Kidney (tissue), 22 donors: ENCODE data around the gene NQO1. TPM values are rescaled to one million over a fixed set of nuclear protein-coding genes. Genes with fewer than 3 reads are reported as not detected.

Experiments
- DNase-seq, 5 donors: peaks; one replicate each; pipeline ENCODE4 v3.0.0-alpha.2; 2013 to 2020
- FAIRE-seq: peaks from 2 replicates; lab custom pipeline; 2012; peaks lifted over from hg19 to GRCh38; lab: Jason Lieb, UNC
- H3K27ac ChIP-seq, 2 donors: one replicate each; pipeline ENCODE4 v1.7.0; 2013; ENCODE audit warnings: low read depth in 2 of 2, low read length in 2 of 2, inconsistent platforms in 1 of 2
- H3K27me3 ChIP-seq: one replicate; pipeline ENCODE4 v1.7.1; 2013; ENCODE audit warnings: low read length, inconsistent platforms; ENCODE audit not compliant: control insufficient read depth, insufficient read depth
- H3K36me3 ChIP-seq, 3 donors: one replicate each; pipeline versions ENCODE4 v1.7.0 to v1.7.1; 2013; ENCODE audit warnings: low read length in 3 of 3, control low read depth in 1 of 3, inconsistent platforms in 1 of 3; ENCODE audit not compliant: insufficient read depth in 3 of 3, control insufficient read depth in 2 of 3
- H3K4me1 ChIP-seq, 3 donors: one replicate each; pipeline versions ENCODE4 v1.7.0 to v1.7.1; 2013; ENCODE audit warnings: low read length in 3 of 3, inconsistent platforms in 1 of 3, low read depth in 1 of 3; ENCODE audit not compliant: control insufficient read depth in 2 of 3, insufficient read depth in 2 of 3
- H3K4me3 ChIP-seq, 3 donors: one replicate each; pipeline versions ENCODE4 v1.7.0 to v1.8.1; 2013; ENCODE audit warnings: low read length in 3 of 3, control low read depth in 1 of 3, inconsistent platforms in 1 of 3
- H3K9ac ChIP-seq, 3 donors: one replicate each; pipeline versions ENCODE4 v1.7.0 to v1.7.1; 2013; ENCODE audit warnings: low read length in 3 of 3, control low read depth in 1 of 3, inconsistent platforms in 1 of 3
- H3K9me3 ChIP-seq, 3 donors: one replicate each; pipeline versions ENCODE4 v1.7.0 to v1.7.1; 2013; ENCODE audit warnings: low read length in 3 of 3, control low read depth in 1 of 3, inconsistent platforms in 1 of 3; ENCODE audit not compliant: control insufficient read depth in 2 of 3, insufficient read depth in 1 of 3
- CTCF ChIP-seq: IDR thresholded peaks from 3 replicates; pipeline ENCODE4 v1.5.1; 2012; ENCODE audit warnings: mild to moderate bottlenecking, moderate library complexity, borderline replicate concordance; ENCODE audit not compliant: insufficient read depth; ENCODE audit errors: extremely low read depth
- intact Hi-C: fragments of 100-400 bp; cut with DNase I; formaldehyde crosslinking; loops from one replicate; pipeline ENCODE4 v1.11.1; 2022
- long read RNA-seq, 10 donors: library from polyadenylated mRNA in 1 of 10; unstranded in 1 of 10; transcript quantifications; one replicate each; pipeline ENCODE4 v2.0.0 and lab custom pipeline, GENCODE V29; 2021 to 2026
- polyA plus RNA-seq: library from polyadenylated mRNA; stranded (reverse); fragments of 350-450 nt; fragmentation: Illumina TruSeq; extraction: RNeasy Lipid Tissue Mini Kit (QIAGEN cat#74804); gene quantifications from one replicate; pipeline ENCODE4 v1.2.3, GENCODE V29; 2014; ENCODE audit warnings: low read depth, low replicate concordance; ENCODE audit not compliant: insufficient read depth
- total RNA-seq: library from RNA; stranded (reverse); fragmentation: NEBNext Ultra II Directional; extraction: Animal tissue kit (Norgen Biotek cat#: 25700); gene quantifications from one replicate; pipeline ENCODE4 v1.2.1, GENCODE V29; 2021
- donor health status: control.
- donor health status: control.
- donor health status: control.
- donor health status: control.
- donor health status: control.
- donor health status: DM: yes; HTN: yes; CAD: no.
- donor health status: Normal renal cell carcinoma (clear cell type).

Gene NQO1
- total RNA-seq = 87.5 TPM
- polyA plus RNA-seq = 414 TPM
- long read RNA-seq, donor 1, partial matches to known transcripts = 0 of 3 reads
- long read RNA-seq, donor 1, other reads (novel, unspliced or antisense) = 0 of 3 reads
- long read RNA-seq, donor 2, transcript NQO1-201 (6 exons, 2,912 nt) = major isoform, 10 of 12 reads
- long read RNA-seq, donor 2, partial matches to known transcripts = 0 of 12 reads
- long read RNA-seq, donor 2, other reads (novel, unspliced or antisense) = 0 of 12 reads
- long read RNA-seq, donor 3, transcript NQO1-201 (6 exons, 2,912 nt) = major isoform, 10 of 12 reads
- long read RNA-seq, donor 3, partial matches to known transcripts = 0 of 12 reads
- long read RNA-seq, donor 3, other reads (novel, unspliced or antisense) = 0 of 12 reads
- long read RNA-seq, donor 4, transcript NQO1-201 (6 exons, 2,912 nt) = major isoform, 5 of 6 reads
- long read RNA-seq, donor 4, partial matches to known transcripts = 0 of 6 reads
- long read RNA-seq, donor 4, other reads (novel, unspliced or antisense) = 0 of 6 reads
- long read RNA-seq, donor 5, partial matches to known transcripts = 0 of 1 reads
- long read RNA-seq, donor 5, other reads (novel, unspliced or antisense) = 0 of 1 reads
- long read RNA-seq, donor 6, transcript NQO1-201 (6 exons, 2,912 nt) = major isoform, 12 of 20 reads
- long read RNA-seq, donor 6, partial matches to known transcripts = 6 of 20 reads
- long read RNA-seq, donor 6, other reads (novel, unspliced or antisense) = 0 of 20 reads
- long read RNA-seq, donor 7, transcript NQO1-201 (6 exons, 2,912 nt) = major isoform, 18 of 33 reads
- long read RNA-seq, donor 7, transcript NQO1-202 (5 exons, 1,105 nt) = minor isoform, 6 of 33 reads
- long read RNA-seq, donor 7, partial matches to known transcripts = 6 of 33 reads
- long read RNA-seq, donor 7, other reads (novel, unspliced or antisense) = 2 of 33 reads
- long read RNA-seq, donor 8, transcript NQO1-201 (6 exons, 2,912 nt) = major isoform, 6 of 6 reads
- long read RNA-seq, donor 8, partial matches to known transcripts = 0 of 6 reads
- long read RNA-seq, donor 8, other reads (novel, unspliced or antisense) = 0 of 6 reads
- long read RNA-seq, donor 9, partial matches to known transcripts = 0 of 4 reads
- long read RNA-seq, donor 9, other reads (novel, unspliced or antisense) = 0 of 4 reads
- long read RNA-seq, donor 10, partial matches to known transcripts = 0 of 2 reads
- long read RNA-seq, donor 10, other reads (novel, unspliced or antisense) = 0 of 2 reads

GRCh38 chr16:69726313-69727060, at the start of gene NQO1:
Gene NQO1, minus strand, starts transcription at chr16:69726560. Its CDS starts 121 bp downstream, at chr16:69726439.
- peak within 1 kb of the TSS; percentile 89 to 91 for H3K27ac ChIP-seq
- peaks cover 0 to 19% (median 12%) of the 10 kb centered on the region in 3 donors for H3K4me1 ChIP-seq
- H3K9me3 ChIP-seq = no peaks in the 10 kb centered on the region
- no peaks in the 10 kb centered on the region for H3K36me3 ChIP-seq
- H3K27me3 ChIP-seq = no peaks in the 10 kb centered on the region
- no peak for TF ChIP-seq CTCF
- H3K4me3 ChIP-seq = peak within 1 kb of the TSS; percentile 69 to 84 (median 82)
- intact Hi-C loops = no loop called here
- DNase-seq = peak; percentile 94 to 97 (median 96)
- peak within 1 kb of the TSS; percentile 26 to 84 (median 63) for H3K9ac ChIP-seq
- no peak for FAIRE-seq

GRCh38 chr16:69775563-69775962, 49.2 kb upstream of the NQO1 start:
- Histone ChIP-seq H3K36me3 (no peaks in the 10 kb centered on the region), H3K9ac (no peak overlapping the region), H3K9me3 (no peaks in the 10 kb centered on the region), H3K4me3 (no peak overlapping the region), H3K4me1 (peaks cover 0 to 5% (median 3%) of the 10 kb centered on the region in 3 donors), H3K27ac (no peak overlapping the region), H3K27me3 (no peaks in the 10 kb centered on the region)
- TF ChIP-seq CTCF = no peak
- no peak for FAIRE-seq
- DNase-seq = no peak
- intact Hi-C loops = no loop called here

GRCh38 chr16:69773260-69773947, 47.0 kb upstream of the NQO1 start:
- no peaks in the 10 kb centered on the region for H3K27me3 ChIP-seq
- no peak overlapping the region for H3K4me3 ChIP-seq
- no peaks in the 10 kb centered on the region for H3K36me3 ChIP-seq
- H3K27ac ChIP-seq = peak overlapping the region in 1 of 2 donors; percentile 45
- no peak for TF ChIP-seq CTCF
- no peaks in the 10 kb centered on the region for H3K9me3 ChIP-seq
- DNase-seq (no peak), FAIRE-seq (no peak)
- no peak overlapping the region for H3K9ac ChIP-seq
- peaks cover 0 to 5% (median 3%) of the 10 kb centered on the region in 3 donors for H3K4me1 ChIP-seq
- intact Hi-C loops = no loop called here
